Measurements from ENCODE around the gene PHLDB1.

- TF ChIP-seq FOXM1 (IDR thresholded peaks at IDR 0.05; ENCODE audit: borderline replicate concordance), result no peak
- TF ChIP-seq SUZ12 (IDR thresholded peaks at IDR 0.05), result no peak
- no peak for TF ChIP-seq BHLHE40 (IDR thresholded peaks at IDR 0.05; ENCODE audit: borderline replicate concordance)
- TF ChIP-seq FOXK2 (IDR thresholded peaks at IDR 0.05), result no peak
- no peak for TF ChIP-seq SP1 (IDR thresholded peaks at IDR 0.05)
- no peak for TF ChIP-seq HDGF (IDR thresholded peaks at IDR 0.05; ENCODE audit: borderline replicate concordance)
- TF ChIP-seq ARNT (IDR thresholded peaks at IDR 0.05), result no peak
- no peak for TF ChIP-seq NFRKB (IDR thresholded peaks at IDR 0.05)
Observed at GRCh38 chr11:118625976-118626375, 18.6 kb downstream of the PHLDB1 start.
